GM18505 (cell line): ENCODE results near the gene FUOM.

ENCODE experiments used
- ATAC-seq: cut with Tn5 transposase; IDR thresholded peaks from one replicate; pipeline ENCODE4 v1.9.1; 2021; ENCODE audit not compliant: unreplicated experiment
- POLR2A ChIP-seq: IDR thresholded peaks from 4 replicates; pipeline ENCODE4 v1.6.1; 2011; ENCODE audit warnings: borderline replicate concordance; ENCODE audit not compliant: insufficient read depth, insufficient read length; ENCODE audit errors: extremely low read depth

The FUOM gene

DNA sequence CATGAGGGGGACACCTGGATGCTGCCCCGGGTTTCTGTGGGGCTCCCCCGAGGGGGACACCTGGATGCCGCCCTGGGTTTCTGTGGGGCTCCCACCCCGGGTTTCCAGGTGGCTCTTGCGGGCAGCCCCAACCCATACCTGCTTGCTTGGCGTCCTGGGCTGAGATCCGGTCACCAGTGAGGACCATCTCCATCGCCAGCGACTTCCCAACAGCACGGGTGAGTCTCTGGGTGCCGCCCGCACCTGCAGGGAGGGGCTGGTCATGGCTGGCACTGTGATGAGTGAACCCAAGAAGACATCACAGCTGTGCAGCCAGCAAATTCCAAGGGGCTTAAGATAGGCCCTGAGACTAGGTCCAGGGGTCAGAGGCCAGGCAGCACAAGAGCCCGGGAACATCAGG is 8.9 kb upstream of the FUOM start:
- TF ChIP-seq POLR2A, result no peak
- no peak for ATAC-seq

DNA sequence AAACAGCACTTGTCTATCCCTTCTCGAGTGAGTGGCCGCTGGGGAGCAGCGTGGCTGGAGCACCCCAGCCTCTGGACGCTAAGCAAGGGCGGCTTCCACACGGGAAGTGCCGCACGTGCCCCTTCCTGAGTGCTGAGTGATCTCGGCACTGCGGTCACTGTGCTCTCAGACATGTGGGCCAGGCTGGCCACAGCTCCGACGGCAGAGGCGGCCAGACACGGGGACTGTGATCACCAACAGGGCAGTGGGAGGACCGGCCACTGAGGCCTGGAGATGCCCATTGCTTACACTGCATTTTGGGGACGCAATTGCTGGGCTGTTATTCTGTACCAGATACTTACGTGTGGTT is 8.3 kb upstream of the FUOM start:
- no peak for TF ChIP-seq POLR2A
- ATAC-seq, result no peak

DNA sequence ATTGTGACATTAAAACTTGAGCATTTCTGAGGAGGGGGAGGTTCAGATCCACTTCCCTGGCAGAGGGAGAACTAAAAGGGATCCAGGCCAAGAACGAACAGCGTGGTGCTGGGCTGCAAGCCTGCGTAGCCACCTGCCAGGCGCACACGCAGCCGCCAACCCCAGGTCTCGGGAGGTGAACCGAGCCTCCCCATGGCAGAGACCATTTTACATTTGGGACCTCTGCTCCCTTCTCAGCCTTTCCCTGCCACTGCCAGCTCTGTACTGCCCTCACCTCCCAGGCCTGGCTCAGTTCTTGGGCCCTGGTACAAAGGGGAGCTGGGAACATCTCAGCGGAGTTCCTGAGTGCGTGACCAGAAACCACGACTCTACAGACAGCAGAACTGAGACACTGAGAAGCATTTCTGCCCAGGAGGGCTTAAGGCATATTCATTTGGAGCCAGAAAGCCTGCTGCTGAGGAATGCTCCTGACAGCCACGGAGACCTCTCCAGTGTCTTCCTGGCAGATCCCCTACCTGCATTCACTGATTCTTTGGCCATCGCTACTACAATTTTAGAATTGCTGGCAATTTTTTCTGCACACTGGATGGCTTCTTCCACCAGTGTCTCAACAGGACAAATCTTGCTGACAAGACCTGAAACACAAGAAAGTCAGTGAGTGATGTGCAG is 7.8 kb upstream of the FUOM start:
- ATAC-seq, result no peak
- no peak for TF ChIP-seq POLR2A

DNA sequence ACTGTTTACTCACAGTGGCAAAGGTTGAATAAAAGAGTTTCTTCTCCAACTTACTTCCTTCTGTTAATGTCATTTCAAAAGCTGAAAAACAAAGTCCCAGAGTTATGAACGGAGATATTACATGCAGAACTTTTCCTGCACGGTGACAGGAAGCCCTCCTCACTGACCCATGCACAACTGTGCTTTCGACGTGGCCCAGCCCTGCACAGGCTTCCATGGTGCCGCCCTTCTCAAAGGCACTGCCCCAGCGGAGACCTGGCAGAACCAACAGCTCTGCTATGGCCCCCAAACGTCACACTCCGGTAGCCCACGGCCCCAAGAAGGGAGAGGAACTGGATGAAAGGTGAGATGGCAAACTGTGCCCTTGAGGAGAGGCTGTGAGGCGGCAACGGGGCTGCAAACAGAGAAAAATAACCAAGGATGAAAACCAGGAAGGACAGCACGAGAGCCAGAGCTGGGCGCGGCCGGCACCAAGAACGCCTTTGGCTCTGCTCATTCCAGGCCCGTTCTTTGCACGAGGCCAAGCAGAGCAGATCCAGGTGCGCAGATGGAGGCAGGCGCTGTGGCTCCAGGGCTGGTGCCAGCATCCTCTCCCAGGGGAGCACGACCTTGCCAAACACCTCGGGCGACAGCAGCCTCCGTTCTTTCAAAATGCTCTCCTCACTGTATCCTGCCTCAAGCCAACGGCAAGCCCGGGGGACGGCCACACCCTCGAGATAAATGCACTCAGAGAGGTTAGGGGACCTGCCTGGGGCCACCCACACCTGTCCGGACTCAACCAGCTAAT is 7.0 kb upstream of the FUOM start:
- TF ChIP-seq POLR2A, result no peak
- no peak for ATAC-seq

DNA sequence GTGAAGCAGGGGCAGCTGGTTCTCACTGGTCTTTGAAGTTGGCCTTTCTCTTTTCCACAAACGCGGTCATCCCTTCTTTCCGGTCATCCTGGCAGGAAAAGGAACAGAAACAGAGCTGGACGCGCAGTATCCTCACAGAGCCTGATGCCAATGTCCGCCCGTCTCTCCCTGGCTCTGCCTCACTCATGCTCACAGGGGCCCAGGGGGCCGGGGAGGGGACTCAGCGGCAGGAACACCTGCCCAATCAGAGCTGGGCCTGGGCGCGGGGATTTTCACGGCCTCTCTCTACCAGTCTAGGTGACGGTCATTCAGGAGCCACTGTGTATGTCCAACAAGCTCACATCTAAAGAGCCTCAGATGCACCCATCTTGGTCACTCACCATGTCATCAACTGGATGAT is 5.0 kb upstream of the FUOM start:
- no peak for ATAC-seq
- no peak for TF ChIP-seq POLR2A

DNA sequence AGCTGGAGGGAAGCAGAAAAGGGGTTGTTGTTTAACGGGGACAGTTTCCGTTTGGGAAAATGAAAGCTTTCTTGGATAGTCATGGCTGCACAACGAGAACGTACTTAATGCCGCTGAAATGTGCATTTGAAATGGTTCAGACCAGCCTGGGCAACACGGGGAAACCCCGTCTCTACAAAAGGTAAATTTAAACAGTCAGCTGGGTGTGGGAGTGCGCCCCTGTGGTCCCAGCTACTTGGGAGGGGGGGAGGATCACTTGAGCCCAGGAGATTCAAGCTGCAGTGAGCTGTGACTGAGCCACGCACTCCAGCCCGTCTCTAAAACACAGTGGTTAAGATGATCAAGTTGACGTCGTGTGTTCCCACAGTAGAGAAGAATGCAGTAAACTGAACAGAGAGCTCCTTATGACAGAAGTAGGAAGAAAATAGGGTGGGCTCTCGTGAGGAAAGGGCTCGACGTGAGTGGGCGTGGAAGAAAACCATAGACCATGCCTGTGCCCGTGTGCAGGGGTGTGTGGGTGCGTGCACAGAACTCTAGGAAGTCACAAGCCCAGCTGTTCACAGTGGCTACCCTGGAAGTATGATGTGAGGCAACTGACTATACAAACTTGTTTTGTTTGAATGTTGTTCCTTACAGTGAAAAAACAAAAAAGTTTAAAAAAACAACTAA is 4.1 kb upstream of the FUOM start:
- no peak for ATAC-seq
- no peak for TF ChIP-seq POLR2A

DNA sequence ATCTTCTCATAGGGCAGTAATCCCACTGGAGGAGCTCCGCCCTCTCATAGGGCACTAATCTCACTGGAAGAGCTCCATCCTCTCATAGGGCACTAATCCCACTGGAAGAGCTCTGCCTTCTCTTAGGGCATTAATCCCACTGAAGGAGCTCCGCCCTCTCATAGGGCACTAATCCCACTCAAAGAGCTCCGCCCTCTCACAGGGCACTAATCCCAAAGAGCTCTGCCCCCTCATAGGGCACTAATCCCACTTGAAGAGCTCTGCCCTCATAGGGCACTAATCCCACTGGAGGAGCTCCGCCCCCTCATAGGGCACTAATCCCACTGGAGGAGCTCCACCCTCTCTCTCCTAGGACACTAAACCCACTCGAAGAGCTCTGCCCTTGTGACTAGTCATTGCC is 3.4 kb upstream of the FUOM start:
- no peak for ATAC-seq
- TF ChIP-seq POLR2A, result no peak

DNA sequence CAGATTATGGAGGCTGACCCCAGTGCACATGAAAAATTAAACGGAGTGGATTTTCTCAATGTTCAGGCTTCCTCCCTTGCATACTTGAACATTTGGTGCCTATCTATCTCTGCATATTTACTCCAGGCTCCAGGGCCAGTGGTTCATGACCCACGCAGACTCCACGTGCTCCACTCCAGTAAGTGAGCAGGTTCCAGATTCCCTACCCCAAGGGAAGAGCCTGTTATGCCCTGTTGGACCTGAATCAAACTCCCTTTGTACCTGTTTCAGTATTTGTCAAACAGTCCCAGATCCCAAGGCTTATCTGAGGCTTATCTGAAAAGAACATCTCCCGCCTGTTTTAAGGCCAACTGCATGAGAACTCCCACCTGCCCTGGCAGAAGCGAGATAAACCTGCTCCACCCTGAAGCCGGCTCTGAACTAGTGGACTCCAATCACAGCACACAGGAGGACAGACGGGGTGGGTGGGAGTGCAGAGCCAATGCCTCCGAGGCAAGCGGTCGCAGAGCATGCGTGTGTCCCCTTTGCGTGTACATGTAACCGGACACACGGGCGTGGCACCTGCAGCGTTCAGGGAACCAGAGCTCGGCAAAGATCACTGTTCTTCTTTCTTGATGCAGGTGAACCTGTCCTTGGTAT is 2.3 kb upstream of the FUOM start:
- ATAC-seq, result no peak
- TF ChIP-seq POLR2A, result no peak

DNA sequence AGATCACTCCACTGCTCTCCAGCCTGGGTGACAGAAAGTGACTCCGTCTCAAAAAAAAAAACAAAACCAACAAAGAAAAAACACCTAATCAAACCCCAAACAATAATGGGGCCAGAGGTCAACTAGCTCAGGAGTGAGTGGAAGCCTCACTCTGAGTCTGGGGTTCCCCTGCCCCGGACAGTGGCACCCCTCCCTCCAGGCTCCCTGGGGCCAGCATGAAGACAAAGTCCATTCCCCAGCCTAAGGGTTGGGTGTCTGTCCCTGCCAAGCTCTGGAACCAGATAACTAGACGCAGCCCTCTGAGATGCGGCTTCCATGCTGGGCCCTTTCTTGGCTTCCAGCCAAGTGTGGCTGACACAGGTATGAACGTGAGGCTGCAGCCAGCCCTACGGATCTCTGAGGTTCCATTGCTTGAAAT is 1.7 kb upstream of the FUOM start:
- no peak for TF ChIP-seq POLR2A
- ATAC-seq, result no peak

DNA sequence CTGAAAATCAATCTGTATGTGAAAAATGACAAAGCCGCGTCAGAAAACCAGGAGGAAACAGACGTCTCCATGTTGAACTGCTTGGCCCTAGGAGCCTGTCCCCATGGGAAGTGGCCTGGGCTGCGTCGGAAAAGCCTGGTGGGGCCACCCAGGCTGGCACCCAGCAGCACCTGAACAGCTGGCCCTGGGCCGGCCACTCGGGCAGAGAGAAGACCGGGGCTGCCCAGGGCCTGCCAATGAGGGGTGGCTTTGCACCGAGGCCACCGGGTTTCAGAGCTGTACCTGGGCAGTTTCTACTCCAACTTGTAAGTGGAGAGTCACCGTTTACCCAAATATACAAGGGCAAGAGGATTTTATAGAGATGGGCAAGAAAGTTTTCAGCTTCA is 1.1 kb upstream of the FUOM start:
- TF ChIP-seq POLR2A, result no peak
- ATAC-seq, result no peak

DNA sequence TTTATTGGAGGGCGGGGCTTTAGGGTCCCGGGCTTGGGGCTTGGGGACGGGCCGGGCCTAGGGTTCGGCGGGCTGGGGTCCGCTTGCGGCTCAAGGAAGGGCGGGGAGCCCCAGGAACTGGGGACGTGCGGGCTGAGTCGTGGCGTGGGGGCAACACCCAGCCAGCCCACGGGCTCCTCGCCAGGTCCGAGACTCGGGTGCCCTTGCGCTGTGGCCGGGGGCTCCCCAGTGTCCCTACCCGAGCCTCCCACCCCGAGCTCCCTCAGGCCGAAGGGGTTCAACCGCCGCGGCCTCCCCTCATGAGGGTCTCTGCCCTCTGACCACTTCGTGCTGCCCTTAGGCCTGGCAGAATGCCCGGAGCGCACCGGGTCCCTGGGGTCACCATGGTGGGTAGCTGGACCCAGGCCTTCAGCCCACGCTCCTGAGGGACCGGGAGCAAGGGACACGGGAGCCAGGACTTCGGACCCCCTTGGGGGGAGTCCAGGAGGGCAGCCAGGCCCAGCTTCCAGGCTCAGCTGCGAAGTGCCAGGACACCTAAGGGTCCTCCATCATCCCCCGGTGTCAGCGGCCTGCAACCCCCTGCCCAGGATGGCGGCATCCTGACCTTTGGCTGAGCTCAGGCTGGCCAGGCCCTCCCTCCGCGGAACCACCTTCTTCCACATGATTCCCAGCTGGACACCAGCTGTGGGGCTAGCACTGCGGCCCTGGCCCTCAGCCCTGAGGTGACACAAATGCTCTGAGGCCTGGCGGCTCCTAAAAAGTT is 524 bp upstream of the FUOM start:
- TF ChIP-seq POLR2A, result no peak
- ATAC-seq, result no peak

DNA sequence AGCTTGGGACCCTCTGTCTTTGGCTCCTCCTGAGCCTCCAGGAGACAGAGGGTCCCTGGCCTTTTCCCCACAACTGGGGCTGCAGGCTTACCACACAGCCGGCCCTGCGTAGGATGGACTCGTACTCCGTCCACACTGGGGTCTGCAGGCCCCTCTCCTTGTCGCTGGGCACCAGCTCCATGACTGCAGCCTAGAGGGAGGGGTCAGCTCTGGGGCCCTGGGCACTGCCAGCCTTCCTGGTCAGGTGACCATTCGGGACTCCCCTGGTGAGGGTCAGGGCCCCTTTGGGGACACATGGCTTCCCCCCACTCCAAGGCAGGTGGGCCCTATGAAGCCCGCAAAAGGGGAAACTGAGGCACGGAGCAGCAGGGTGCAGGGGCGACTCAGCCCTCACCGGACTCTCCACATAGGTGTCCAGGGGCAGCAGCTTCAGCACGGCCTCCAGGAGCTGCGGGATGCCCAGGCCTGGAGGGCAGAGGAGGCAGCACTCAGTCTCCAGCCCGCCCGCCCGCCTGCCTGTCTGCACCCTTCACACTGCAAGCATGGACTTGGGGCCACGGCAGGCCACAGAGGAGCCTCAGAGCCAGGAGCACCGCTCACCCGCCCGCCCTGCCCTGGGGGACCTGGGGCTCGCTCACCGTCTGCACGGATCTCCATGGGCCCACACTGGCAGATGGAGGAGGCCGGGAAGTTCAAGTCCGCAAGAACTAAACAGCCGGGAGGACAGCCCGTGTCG is 1.1 kb downstream of the FUOM start:
- no peak for ATAC-seq
- no peak for TF ChIP-seq POLR2A
